Cerebellar cortex (tissue), 1 donor: ENCODE measurements around the gene GATC.
A peak's percentile ranks its signal among the peaks of the same experiment; 100 is the strongest.
"Not testable (repeated sequence)": the region's sequence is repeated elsewhere in the genome, so short reads cannot be mapped to it uniquely, and the experiment has no call there.

Source experiments
- DNase-seq: peaks from one replicate; pipeline ENCODE4 v3.0.0-alpha.2; 2015; ENCODE audit warnings: low spot score

The GATC gene

GRCh38 chr12:120470150-120470784 is 24.0 kb downstream of the GATC start:
- DNase-seq = peak; percentile 44

DNA sequence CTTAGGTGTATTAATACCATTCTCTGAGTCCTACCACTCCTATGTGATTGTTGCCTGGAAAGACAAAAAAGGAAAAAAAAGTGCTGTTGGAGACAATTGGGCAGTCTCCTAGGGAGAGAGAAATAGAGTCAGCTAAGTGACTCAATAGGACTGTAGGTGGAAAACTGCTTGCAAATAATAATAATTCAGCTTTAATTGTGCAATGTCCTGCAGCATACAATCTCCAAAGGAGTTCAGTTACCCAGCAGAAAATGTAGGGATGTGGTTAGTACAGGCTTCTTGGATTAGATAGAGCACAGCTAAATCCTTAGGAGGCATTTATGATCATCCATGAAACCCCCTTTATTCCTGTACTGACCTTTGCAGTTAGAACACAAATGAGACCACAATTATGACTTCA is 26.3 kb downstream of the GATC start:
- DNase-seq = no peak

DNA sequence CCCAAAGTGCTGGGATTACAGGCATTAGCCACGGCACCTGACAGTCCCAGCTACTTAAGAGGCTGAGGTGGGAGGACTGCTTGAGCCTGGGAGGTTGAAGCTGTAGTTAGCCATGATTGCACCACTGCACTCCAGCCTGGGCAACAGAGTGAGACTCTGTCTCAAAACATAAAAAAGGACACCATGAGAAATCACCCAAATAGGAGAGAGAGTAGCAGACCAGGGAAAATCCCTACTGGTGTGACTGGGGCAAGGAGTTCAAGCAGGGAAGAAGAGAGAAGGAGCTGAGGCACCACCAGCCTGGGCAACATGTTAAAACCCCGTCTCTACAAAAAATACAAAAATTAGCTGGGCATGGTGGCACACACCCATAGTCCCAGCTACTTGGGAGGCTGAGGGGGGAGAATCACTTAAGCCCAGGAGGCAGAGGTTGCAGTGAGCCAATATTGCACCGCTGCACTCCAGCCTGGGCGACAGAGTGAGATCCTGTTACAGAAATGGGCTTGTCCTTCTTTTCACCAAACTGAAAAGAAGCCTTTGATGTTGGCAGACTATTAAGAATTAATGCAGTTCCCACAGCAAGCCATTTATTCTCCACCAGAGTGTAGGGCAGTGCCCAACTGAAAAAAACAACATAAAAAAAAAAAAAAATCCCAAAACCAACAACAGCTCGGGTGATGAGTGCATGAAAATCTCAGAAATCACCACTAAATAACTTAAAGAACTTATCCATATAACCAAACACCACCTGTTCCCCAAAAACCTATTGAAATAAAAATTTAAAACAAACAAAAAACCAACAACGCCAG is 27.8 kb downstream of the GATC start:
- no peak for DNase-seq

GRCh38 chr12:120474616-120474960 is 28.3 kb downstream of the GATC start:
- DNase-seq = no peak

- DNase-seq = no peak
Measured at GRCh38 chr12:120475643-120476042, 29.4 kb downstream of the GATC start.

DNA sequence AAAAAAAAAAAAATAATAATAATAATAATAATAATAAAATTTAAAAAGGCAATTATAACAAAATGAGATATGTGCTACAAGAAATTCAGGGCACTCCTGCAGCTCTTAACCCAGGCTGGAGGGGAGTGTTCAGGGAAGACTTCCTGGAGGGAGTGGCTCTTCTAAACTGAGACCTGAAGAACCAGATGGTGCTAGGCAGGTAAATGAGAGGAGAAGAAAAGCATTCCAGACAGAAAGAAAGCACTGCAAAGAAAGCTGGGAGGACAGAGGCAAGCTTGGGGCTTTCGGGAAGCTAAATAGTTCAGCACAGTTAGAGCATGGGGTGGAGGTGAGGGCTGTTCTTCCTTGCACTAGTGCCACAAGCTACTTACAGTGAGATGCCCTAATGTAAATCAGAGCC is 33.2 kb downstream of the GATC start:
- DNase-seq = no peak

DNA sequence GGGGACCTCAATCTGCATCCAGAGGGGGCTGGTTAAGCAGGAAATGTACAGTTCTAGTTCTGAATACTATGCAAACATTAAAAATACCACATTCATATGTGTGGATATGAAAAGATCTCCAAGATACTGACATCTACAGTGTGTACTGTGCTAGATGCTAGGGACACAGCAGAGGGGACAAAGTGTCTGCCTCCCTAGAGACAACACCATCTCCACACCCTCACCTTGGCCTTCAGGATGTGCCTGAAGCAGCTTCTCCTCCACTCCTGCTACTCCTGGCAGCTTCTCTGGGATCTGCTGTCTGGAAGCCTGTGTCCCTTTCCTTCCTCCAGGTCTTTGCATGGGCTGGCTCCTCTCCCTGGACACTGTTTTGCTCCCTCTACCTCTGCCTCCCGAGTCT is 34.0 kb downstream of the GATC start:
- DNase-seq = no peak

GRCh38 chr12:120481022-120481767 is 35.0 kb downstream of the GATC start:
- DNase-seq = no peak

GRCh38 chr12:120483621-120484020 is 37.4 kb downstream of the GATC start:
- no peak for DNase-seq

GRCh38 chr12:120485961-120486881 is 40.0 kb downstream of the GATC start:
- no peak for DNase-seq

DNA sequence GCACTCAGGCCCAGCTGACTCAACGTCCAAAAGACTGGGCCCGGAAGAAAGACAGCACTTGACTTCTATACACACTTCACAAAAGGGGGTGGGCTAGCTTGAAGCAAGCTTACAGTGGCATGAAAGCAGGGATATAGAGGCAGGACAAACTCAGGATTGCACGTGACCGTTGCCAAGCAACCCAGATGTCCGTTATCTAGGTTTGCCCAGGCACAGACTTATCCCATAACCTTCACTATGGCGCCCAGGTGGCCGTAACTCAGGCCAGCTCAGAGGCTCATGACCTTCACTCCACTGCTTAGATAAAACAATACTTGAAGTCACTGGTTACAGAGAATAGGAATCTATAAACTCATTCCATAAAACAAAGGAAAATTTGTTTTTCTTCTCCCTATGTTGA is 41.3 kb downstream of the GATC start:
- not testable (repeated sequence) for DNase-seq

DNA sequence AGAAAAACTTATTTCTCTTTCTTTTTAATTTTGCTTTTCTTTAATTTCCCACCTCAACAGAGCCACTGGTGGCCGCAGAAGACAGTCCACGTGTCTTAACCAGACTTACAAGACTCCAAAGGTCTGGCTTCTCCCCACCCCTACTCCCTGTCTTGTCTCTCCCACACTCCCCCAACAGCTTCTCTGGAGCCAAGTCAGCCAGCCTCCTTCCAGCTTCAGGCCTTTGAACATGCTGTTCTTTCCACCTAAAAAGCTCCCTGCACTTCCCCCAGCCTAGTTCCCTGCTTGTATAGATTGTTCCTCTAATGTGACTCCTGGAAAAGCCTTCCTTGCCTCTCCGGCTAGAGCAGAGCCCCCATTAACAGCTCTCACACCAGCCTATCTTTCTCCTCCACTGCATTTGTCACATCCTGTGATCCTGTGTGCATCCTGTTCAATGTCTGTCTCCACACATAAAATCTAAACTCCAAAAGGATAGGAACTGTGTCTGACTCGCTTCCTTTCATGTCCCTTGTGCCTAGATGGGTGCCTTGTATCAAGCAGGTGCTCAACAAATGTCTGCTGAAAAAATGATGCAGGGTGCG is 41.9 kb downstream of the GATC start:
- no peak for DNase-seq

- no peak for DNase-seq
Measured at GRCh38 chr12:120489018-120489417, 42.8 kb downstream of the GATC start.

- no peak for DNase-seq
Measured at GRCh38 chr12:120490325-120490724, 44.1 kb downstream of the GATC start.

DNA sequence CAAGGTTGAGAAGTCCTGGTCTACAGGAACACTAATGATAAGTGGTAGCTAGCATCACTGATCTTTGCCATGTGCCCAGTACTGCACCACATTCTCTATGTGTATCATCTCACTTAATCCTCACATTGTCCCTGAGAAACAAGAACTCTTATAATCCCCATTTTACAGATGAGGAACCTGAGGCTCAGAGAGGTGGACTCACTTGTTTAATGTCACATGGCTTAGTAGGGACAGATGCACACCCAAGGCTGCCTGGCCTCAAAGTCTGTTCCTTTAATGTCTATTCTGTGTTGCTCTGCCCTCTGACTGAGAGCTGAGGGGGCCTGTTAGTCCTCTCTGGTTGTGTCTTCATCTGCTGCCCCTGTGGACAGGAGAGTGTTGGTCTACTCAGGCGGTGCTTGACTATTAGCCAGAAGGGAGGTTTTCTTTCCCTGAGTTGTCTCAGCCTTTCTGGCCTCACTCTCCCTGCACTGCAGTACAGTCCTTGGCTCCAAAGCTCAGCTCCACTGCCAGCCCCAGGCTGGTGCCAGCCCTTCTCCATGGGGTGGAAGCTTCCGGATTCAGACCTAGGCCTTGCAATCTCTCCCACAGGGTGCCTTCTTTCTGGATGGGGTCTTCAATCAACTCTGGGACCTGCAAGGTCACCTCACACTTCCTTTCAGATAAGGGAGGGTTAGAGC is 44.7 kb downstream of the GATC start:
- DNase-seq = no peak

- DNase-seq = no peak
Measured at GRCh38 chr12:120495186-120495730, 49.0 kb downstream of the GATC start.

DNA sequence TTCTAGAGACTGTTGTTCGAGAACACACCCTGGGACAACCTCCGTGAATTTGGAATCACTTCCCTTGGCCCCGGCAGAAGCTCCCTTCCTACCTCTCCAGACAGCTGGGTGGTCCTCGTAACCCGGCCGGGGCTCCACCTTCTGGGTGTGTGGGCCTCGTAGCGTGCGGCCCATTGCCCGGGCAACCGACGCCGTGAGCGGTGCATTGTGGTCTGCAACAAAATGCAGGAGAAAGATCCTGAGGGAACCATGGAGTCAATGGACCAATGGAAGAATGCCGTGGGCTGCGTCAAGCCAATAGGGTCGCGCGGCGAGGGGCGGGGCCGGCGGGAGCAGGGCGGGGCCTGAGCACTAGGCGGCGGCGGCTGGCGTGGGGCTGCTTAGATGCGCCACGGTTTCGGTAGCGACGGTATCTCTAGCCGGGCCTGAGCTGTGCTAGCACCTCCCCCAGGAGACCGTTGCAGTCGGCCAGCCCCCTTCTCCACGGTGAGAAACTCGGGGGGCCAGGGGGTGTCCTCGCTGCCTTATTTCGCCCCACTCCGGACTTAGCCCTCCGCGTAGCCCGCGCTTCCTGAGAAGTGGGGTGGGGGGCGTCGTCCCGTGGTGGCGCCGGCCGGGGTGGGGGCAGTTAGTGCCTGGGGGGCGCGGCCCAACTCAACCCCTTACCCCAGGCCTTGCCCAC is 49.6 kb downstream of the GATC start, which contains the start of gene DYNLL1:
Gene DYNLL1, plus strand, starts transcription at position 383 of the 682 bp plus-strand sequence. CDS start 309 bp downstream, outside the sequence.
- DNase-seq = peak; percentile 97

GRCh38 chr12:120496413-120497340 is 50.4 kb downstream of the GATC start:
- peak; percentile 77 for DNase-seq
